Lower lobe of right lung (tissue), 2 donors: ENCODE data around the gene MFNG. TPM values are rescaled to one million over a fixed set of nuclear protein-coding genes. Genes with fewer than 3 reads are reported as not detected.

ENCODE experiments used
- ATAC-seq, 2 donors: fragments of 200-7000 bp; cut with Tn5 transposase; one replicate each; pipeline ENCODE4 v1.9.1; 2020 to 2022; ENCODE audit warnings: mild to moderate bottlenecking in 2 of 2, moderate library complexity in 2 of 2
- DNase-seq: peaks from one replicate; pipeline ENCODE4 v3.0.0-alpha.2; 2020
- H3K27ac ChIP-seq: fragments of 200-600 bp; one replicate; pipeline ENCODE4 v1.8.0; 2022
- H3K27me3 ChIP-seq: fragments of 200-600 bp; one replicate; pipeline ENCODE4 v1.8.0; 2022; ENCODE audit warnings: low read depth
- H3K36me3 ChIP-seq: fragments of 200-600 bp; one replicate; pipeline ENCODE4 v1.8.0; 2022; ENCODE audit warnings: mild to moderate bottlenecking
- H3K4me1 ChIP-seq: fragments of 200-600 bp; one replicate; pipeline ENCODE4 v1.8.0; 2022
- H3K4me3 ChIP-seq: fragments of 200-600 bp; one replicate; pipeline ENCODE4 v1.8.0; 2022; ENCODE audit warnings: mild to moderate bottlenecking
- H3K9me3 ChIP-seq: fragments of 200-600 bp; one replicate; pipeline ENCODE4 v1.8.0; 2022
- intact Hi-C: fragments of 100-400 bp; cut with DNase I; formaldehyde crosslinking; loops from one replicate; pipeline ENCODE4 v1.11.0; 2022
- total RNA-seq: library from RNA; stranded (reverse); fragmentation: NEBNext Ultra II Directional; extraction: Animal tissue kit (Norgen Biotek cat#: 25700); gene quantifications from one replicate; pipeline ENCODE4 v1.2.1, GENCODE V29; 2021
- TF ChIP-seq, protein P1 (sequence below): fragments of 200-600 bp; IDR thresholded peaks from one replicate; pipeline ENCODE4 v1.8.0; 2022; ENCODE audit warnings: antibody characterized with exemption, mild to moderate bottlenecking
- donor health status: DM: no; HTN: yes; CAD: no; lungs with severe emphysema.

The MFNG gene
- total RNA-seq, 1 donor from 2014 or later: 71.0 TPM

- Histone ChIP-seq H3K4me3 (no peak overlapping the region), H3K4me1 (peaks cover 26% of the 10 kb centered on the region), H3K27ac (no peak overlapping the region), H3K36me3 (peaks cover 59% of the 10 kb centered on the region), H3K27me3 (no peaks in the 10 kb centered on the region), H3K9me3 (no peaks in the 10 kb centered on the region)
- ATAC-seq (no peak), DNase-seq (no peak)
- intact Hi-C loops: no loop called here
- TF ChIP-seq, protein P1, sequence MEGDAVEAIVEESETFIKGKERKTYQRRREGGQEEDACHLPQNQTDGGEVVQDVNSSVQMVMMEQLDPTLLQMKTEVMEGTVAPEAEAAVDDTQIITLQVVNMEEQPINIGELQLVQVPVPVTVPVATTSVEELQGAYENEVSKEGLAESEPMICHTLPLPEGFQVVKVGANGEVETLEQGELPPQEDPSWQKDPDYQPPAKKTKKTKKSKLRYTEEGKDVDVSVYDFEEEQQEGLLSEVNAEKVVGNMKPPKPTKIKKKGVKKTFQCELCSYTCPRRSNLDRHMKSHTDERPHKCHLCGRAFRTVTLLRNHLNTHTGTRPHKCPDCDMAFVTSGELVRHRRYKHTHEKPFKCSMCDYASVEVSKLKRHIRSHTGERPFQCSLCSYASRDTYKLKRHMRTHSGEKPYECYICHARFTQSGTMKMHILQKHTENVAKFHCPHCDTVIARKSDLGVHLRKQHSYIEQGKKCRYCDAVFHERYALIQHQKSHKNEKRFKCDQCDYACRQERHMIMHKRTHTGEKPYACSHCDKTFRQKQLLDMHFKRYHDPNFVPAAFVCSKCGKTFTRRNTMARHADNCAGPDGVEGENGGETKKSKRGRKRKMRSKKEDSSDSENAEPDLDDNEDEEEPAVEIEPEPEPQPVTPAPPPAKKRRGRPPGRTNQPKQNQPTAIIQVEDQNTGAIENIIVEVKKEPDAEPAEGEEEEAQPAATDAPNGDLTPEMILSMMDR: no peak
Observed at GRCh38 chr22:37479196-37479595, 7.0 kb downstream of the MFNG start.

- TF ChIP-seq, protein P1: no peak
- peaks cover 79% of the 10 kb centered on the region for H3K36me3 ChIP-seq
- DNase-seq (no peak), ATAC-seq (no peak)
- peaks cover 5% of the 10 kb centered on the region for H3K27me3 ChIP-seq
- H3K27ac ChIP-seq: no peak overlapping the region
- intact Hi-C loops: no loop called here
- no peak overlapping the region for H3K4me3 ChIP-seq
- H3K9me3 ChIP-seq: no peaks in the 10 kb centered on the region
- peaks cover 6% of the 10 kb centered on the region for H3K4me1 ChIP-seq
Observed at GRCh38 chr22:37476389-37477329, 9.5 kb downstream of the MFNG start.

DNA sequence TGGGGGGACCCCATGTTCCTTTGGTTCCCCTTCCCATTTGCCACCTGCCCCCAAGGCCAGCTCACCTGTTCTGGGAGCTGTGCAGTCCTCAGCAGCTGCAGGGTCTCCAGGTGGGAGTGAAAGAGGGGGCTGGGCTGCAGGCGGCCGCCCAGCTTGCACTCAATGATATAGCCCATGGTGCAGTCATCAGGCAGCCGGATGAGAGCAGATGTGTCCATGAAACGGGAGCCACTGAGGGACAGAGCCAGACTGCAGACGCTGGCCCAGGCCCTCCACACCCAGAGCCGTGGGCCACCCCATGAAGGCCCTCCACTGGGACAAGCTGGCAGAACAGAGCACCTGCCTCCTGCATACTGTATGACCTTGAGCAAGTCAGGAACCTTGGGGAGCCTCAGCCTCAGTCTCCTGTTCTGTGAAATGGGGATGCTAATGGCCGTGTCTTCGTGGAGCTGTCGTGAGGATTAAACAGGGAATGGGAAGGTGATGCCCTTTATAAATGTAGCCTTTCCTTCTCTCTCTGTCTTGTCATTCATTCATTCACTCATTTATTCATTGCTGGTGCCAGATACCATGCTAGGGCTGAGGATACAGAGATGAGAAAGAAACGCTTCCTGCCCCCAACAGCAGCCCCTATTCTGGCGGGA, 11.6 kb downstream of the MFNG start:
- no peaks in the 10 kb centered on the region for H3K9me3 ChIP-seq
- peaks cover 5% of the 10 kb centered on the region for H3K27me3 ChIP-seq
- H3K36me3 ChIP-seq: peaks cover 87% of the 10 kb centered on the region
- no peaks in the 10 kb centered on the region for H3K4me1 ChIP-seq
- H3K27ac ChIP-seq: no peak overlapping the region
- intact Hi-C loops: no loop called here
- no peak for DNase-seq
- H3K4me3 ChIP-seq: no peak overlapping the region
- no peak for ATAC-seq
- TF ChIP-seq, protein P1: no peak

GRCh38 chr22:37473437-37473946, 12.7 kb downstream of the MFNG start:
- peaks cover 83% of the 10 kb centered on the region for H3K36me3 ChIP-seq
- DNase-seq: no peak

DNA sequence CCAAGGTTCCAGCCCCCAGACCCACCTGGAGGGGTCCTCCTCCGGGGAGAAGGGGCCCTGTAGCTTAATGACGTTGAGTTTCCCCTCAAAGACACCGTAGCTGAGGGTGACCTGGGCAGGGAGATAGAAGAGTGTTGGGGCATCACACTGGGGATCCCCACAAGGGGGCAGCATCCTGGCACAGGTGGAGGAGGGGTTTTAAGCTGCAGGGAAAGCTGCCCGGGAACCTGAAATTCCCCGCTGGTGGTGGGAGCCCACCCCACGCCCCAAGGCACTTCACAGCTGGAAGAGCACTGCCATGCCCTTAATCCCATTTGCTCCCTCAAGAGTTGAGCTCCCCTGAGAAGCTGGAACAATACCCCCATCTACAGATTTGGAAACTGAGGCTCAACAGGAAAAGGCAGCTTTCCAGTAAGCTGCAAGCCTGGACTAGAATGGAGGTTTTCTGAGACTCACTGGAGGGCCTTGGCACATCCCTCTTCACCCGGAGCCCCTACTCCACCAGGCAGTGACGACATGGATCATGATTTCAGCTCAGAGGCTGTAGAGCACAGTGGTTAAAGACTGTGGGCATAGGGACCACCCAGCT, 13.7 kb downstream of the MFNG start:
- DNase-seq (no peak), ATAC-seq (peak; percentile 45 to 52)
- Histone ChIP-seq H3K27me3 (peaks cover 5% of the 10 kb centered on the region), H3K9me3 (no peaks in the 10 kb centered on the region), H3K27ac (no peak overlapping the region), H3K4me1 (no peaks in the 10 kb centered on the region), H3K36me3 (peaks cover 73% of the 10 kb centered on the region), H3K4me3 (no peak overlapping the region)
- TF ChIP-seq, protein P1: peak; percentile 51
- intact Hi-C loops: no loop called here

More at GRCh38 chr22:37473437-37473946, 12.7 kb downstream of the MFNG start:
- H3K4me3 ChIP-seq: no peak overlapping the region
- H3K4me1 ChIP-seq: no peaks in the 10 kb centered on the region
- no peak overlapping the region for H3K27ac ChIP-seq
- no peaks in the 10 kb centered on the region for H3K9me3 ChIP-seq
- TF ChIP-seq, protein P1: no peak
- H3K27me3 ChIP-seq: peaks cover 5% of the 10 kb centered on the region
- intact Hi-C loops: no loop called here
- ATAC-seq: no peak
